HG02610 (cell line): ENCODE results near the gene ZBTB4.

Source experiments
- ATAC-seq: cut with Tn5 transposase; IDR thresholded peaks from one replicate; pipeline ENCODE4 v1.9.1; 2021; ENCODE audit warnings: mild to moderate bottlenecking, moderate library complexity; ENCODE audit not compliant: unreplicated experiment

Gene ZBTB4

GRCh38 chr17:7479213-7480088 lies at the start of gene ZBTB4:
Gene ZBTB4, minus strand, starts transcription at chr17:7479631. Its CDS starts 12,830 bp downstream, at chr17:7466801.
- ATAC-seq, result no peak

- ATAC-seq, result no peak
Observed at GRCh38 chr17:7528842-7529241, 49.4 kb upstream of the ZBTB4 start.

GRCh38 chr17:7523033-7523432 lies 43.6 kb upstream of the ZBTB4 start:
- ATAC-seq, result no peak

- no peak for ATAC-seq
Observed at GRCh38 chr17:7515911-7516610, 36.6 kb upstream of the ZBTB4 start.

- no peak for ATAC-seq
Observed at GRCh38 chr17:7513850-7514419, 34.5 kb upstream of the ZBTB4 start.

- no peak for ATAC-seq
Observed at GRCh38 chr17:7512824-7513540, 33.6 kb upstream of the ZBTB4 start.

- no peak for ATAC-seq
Observed at GRCh38 chr17:7512105-7512504, 32.7 kb upstream of the ZBTB4 start.

GRCh38 chr17:7511108-7511507 lies 31.7 kb upstream of the ZBTB4 start:
- ATAC-seq, result no peak

- no peak for ATAC-seq
Observed at GRCh38 chr17:7509937-7510336, 30.5 kb upstream of the ZBTB4 start.

- ATAC-seq, result no peak
Observed at GRCh38 chr17:7508846-7509245, 29.4 kb upstream of the ZBTB4 start.

GRCh38 chr17:7508145-7508544 lies 28.7 kb upstream of the ZBTB4 start:
- ATAC-seq, result no peak

GRCh38 chr17:7503521-7503920 lies 24.1 kb upstream of the ZBTB4 start:
- no peak for ATAC-seq

- ATAC-seq, result no peak
Observed at GRCh38 chr17:7502987-7503386, 23.6 kb upstream of the ZBTB4 start.

GRCh38 chr17:7502171-7502847 lies 22.9 kb upstream of the ZBTB4 start:
- ATAC-seq, result no peak

GRCh38 chr17:7501729-7502128 lies 22.3 kb upstream of the ZBTB4 start:
- no peak for ATAC-seq

- no peak for ATAC-seq
Observed at GRCh38 chr17:7499161-7499560, 19.7 kb upstream of the ZBTB4 start.

GRCh38 chr17:7497636-7498035 lies 18.2 kb upstream of the ZBTB4 start:
- ATAC-seq, result no peak

- ATAC-seq, result no peak
Observed at GRCh38 chr17:7497228-7497627, 17.8 kb upstream of the ZBTB4 start.

GRCh38 chr17:7496470-7497183 lies 17.2 kb upstream of the ZBTB4 start:
- no peak for ATAC-seq

- no peak for ATAC-seq
Observed at GRCh38 chr17:7495906-7496434, 16.5 kb upstream of the ZBTB4 start.
